Smooth muscle cell (in vitro differentiated cells): ENCODE measurements around the gene TLE5. TPM values are rescaled to one million over a fixed set of nuclear protein-coding genes. Genes with fewer than 3 reads are reported as not detected.

Experiments used
- DNase-seq: peaks from one replicate; lab custom pipeline; 2025; ENCODE audit not compliant: unreplicated experiment; lab: John Stamatoyannopoulos, UW
- H2AFZ ChIP-seq: fragments of 200-600 bp; sonication (generic); 2 replicates; pipeline ENCODE4 v1.6.0; 2016; ENCODE audit warnings: antibody characterized with exemption, low read depth, mild to moderate bottlenecking
- H3F3A ChIP-seq: fragments of 200-600 bp; sonication (generic); 2 replicates; pipeline ENCODE4 v1.6.0; 2017; ENCODE audit warnings: antibody characterized with exemption, low read depth
- H3K27ac ChIP-seq: fragments of 200-600 bp; sonication (generic); 2 replicates; pipeline ENCODE4 v1.5.1; 2016; ENCODE audit warnings: low read depth, mild to moderate bottlenecking
- H3K27me3 ChIP-seq: fragments of 200-600 bp; sonication (generic); 2 replicates; pipeline ENCODE4 v1.6.1; 2016; ENCODE audit warnings: low read depth, mild to moderate bottlenecking
- H3K36me3 ChIP-seq: fragments of 200-600 bp; sonication (generic); 2 replicates; pipeline ENCODE4 v1.5.1; 2016; ENCODE audit warnings: low read depth
- H3K4me1 ChIP-seq: fragments of 200-600 bp; sonication (generic); 2 replicates; pipeline ENCODE4 v1.5.1; 2016; ENCODE audit warnings: low read depth
- H3K4me2 ChIP-seq: fragments of 200-600 bp; sonication (generic); 2 replicates; pipeline ENCODE4 v1.6.0; 2016; ENCODE audit warnings: mild to moderate bottlenecking
- H3K4me3 ChIP-seq: fragments of 200-600 bp; sonication (generic); 2 replicates; pipeline ENCODE4 v1.5.1; 2016; ENCODE audit warnings: mild to moderate bottlenecking
- H3K79me2 ChIP-seq: fragments of 200-600 bp; sonication (generic); 2 replicates; pipeline ENCODE4 v1.6.0; 2016; ENCODE audit warnings: low read depth, mild to moderate bottlenecking
- H3K9ac ChIP-seq: fragments of 200-600 bp; sonication (generic); 2 replicates; pipeline ENCODE4 v1.6.0; 2016; ENCODE audit warnings: low read depth
- H3K9me3 ChIP-seq: fragments of 200-600 bp; sonication (generic); replicated peaks from 2 replicates; pipeline ENCODE4 v1.5.1; 2016; ENCODE audit warnings: low read depth
- H4K20me1 ChIP-seq: fragments of 200-600 bp; sonication (generic); 2 replicates; pipeline ENCODE4 v1.6.0; 2016; ENCODE audit warnings: low read depth
- WGBS: methylation state at CpG from one replicate; pipeline ENCODE4 v1.1.7; 2016; ENCODE audit warnings: low lambda C conversion rate; 5-methylcytosine and 5-hydroxymethylcytosine counted together
- polyA plus RNA-seq: library from polyadenylated mRNA; unstranded; fragments of >200 nt; fragmentation: Nextera tagmentation; extraction: Ambion mirVana; gene quantifications from 2 replicates; pipeline ENCODE4 v1.2.1, GENCODE V29; 2016
- total RNA-seq: library from RNA; depleted of rRNA; stranded (reverse); fragments of >200 nt; gene quantifications from 2 replicates; pipeline ENCODE4 v1.2.3, GENCODE V29; 2014
- TF ChIP-seq, protein P1 (sequence below): fragments of 200-600 bp; sonication (generic); IDR thresholded peaks from 2 replicates; pipeline ENCODE4 v1.5.1; 2017; ENCODE audit warnings: borderline replicate concordance, mild to moderate bottlenecking, antibody characterized with exemption; ENCODE audit not compliant: insufficient read depth, poor library complexity, severe bottlenecking

The TLE5 gene
- total and polyA plus RNA-seq, 2 experiments from 2014 or later, result 146 to 274 TPM

DNA sequence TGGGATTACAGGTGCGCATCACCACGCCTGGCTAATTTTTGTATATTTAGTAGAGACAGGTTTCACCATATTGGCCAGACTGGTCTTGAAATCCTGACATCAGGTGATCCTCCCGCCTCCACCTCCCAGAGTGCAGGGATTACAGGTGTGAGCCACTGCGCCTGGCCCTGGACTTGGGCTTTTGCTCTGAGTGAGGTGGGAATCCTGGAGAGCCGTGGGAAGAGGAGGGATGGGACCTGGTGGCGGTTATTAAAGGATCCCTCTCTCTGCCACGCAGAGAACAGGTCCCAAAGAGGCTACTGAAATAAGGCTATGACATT lies 1.7 kb upstream of the TLE5 start:
- no peaks in the 10 kb centered on the region for H3K27me3 ChIP-seq
- H4K20me1 ChIP-seq, result peaks cover 20% of the 10 kb centered on the region
- no peaks in the 10 kb centered on the region for H3K36me3 ChIP-seq
- no peak overlapping the region for H3K4me2 ChIP-seq
- no peaks in the 10 kb centered on the region for H3F3A ChIP-seq
- 97% methylated on average over 7 of the region's 7 CpGs for WGBS
- TF ChIP-seq, protein P1, sequence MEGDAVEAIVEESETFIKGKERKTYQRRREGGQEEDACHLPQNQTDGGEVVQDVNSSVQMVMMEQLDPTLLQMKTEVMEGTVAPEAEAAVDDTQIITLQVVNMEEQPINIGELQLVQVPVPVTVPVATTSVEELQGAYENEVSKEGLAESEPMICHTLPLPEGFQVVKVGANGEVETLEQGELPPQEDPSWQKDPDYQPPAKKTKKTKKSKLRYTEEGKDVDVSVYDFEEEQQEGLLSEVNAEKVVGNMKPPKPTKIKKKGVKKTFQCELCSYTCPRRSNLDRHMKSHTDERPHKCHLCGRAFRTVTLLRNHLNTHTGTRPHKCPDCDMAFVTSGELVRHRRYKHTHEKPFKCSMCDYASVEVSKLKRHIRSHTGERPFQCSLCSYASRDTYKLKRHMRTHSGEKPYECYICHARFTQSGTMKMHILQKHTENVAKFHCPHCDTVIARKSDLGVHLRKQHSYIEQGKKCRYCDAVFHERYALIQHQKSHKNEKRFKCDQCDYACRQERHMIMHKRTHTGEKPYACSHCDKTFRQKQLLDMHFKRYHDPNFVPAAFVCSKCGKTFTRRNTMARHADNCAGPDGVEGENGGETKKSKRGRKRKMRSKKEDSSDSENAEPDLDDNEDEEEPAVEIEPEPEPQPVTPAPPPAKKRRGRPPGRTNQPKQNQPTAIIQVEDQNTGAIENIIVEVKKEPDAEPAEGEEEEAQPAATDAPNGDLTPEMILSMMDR, result no peak
- no peak overlapping the region for H3K9ac ChIP-seq
- no peaks in the 10 kb centered on the region for H3K9me3 ChIP-seq
- no peak overlapping the region for H3K27ac ChIP-seq
- no peak for DNase-seq
- no peak overlapping the region for H3K4me3 ChIP-seq
- no peaks in the 10 kb centered on the region for H3K4me1 ChIP-seq
- H2AFZ ChIP-seq, result no peak overlapping the region
- peaks cover 7% of the 10 kb centered on the region for H3K79me2 ChIP-seq

DNA sequence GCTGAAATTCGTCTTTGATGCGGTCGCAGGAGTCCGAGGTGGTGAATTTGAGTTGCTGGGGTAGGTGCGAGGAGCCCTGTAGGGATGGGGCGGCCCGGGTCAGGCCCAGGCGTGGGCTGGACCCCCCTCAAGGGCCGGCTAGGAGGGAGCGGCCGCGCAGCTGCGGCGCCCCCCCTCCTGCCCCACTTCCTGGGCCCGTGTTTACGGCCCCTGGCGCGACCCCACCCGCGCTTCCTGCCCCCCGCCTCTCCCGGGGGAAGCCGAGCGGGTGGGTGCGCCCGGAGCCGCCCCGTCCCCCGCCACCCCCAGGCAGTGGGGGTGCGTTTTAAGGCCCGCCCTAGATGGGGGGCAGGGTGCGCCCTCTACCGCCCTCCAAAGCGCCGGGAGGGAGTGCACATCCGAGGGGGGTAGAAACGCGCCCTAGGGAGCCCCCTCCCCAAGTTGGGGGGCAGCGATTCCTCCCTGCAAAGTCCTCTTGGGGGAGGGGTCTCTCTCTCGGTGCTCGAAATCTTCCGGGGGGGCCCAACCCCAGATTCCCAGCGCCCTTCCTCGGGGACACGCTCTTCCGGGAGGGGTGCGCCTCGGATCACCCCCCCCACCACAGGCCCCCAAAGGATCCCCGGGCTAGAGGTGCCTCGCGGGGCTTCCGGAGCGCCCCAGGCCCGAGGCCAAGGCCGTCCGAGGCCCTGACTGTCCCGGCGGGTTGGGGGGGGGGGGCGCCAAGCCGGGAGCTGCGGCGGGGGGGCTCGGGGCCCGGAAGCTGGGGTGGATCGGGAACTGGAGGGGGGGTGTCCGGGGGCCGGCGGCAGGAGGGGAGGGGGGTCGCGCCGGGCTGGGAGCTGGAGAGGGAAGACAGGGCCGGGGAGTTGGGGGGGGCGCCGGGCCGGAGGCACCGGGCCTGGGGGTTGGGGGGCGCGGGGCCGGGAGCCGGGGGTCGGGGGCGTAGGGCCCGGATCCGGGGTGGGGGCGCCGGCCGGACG lies 823 bp downstream of the TLE5 start:
- no peak for DNase-seq
- peaks cover 7% of the 10 kb centered on the region for H3K79me2 ChIP-seq
- H3K4me1 ChIP-seq, result peaks cover 8% of the 10 kb centered on the region
- H3K9me3 ChIP-seq, result no peaks in the 10 kb centered on the region
- H3K27me3 ChIP-seq, result no peaks in the 10 kb centered on the region
- WGBS, result 5% methylated on average over 33 of the region's 88 CpGs
- peak overlapping the region; percentile 88 for H3K9ac ChIP-seq
- peak overlapping the region; percentile 28 for H3K27ac ChIP-seq
- peak overlapping the region; percentile 86 for H2AFZ ChIP-seq
- no peaks in the 10 kb centered on the region for H3K36me3 ChIP-seq
- peak overlapping the region; percentile 98 for H3K4me2 ChIP-seq
- H3K4me3 ChIP-seq, result peak overlapping the region; percentile 89
- H4K20me1 ChIP-seq, result peaks cover 45% of the 10 kb centered on the region
- no peaks in the 10 kb centered on the region for H3F3A ChIP-seq
- TF ChIP-seq, protein P1, result peak; percentile 29

DNA sequence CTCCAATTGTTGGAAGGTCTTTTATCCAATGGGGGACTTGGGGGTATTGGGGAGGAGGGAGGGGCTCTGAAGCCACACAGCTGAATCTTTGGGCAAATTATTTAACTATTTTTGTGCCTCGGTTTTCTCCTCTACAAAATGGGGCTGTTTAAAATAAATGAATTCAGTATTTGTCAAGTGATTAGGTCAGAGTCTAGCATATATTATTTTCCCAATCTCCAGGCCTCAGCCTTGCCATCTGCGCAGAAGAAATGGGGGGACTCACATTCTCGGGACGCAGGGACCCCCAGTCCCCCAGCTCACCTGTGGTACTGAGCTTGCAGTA lies 1.5 kb downstream of the TLE5 start:
- TF ChIP-seq, protein P1, result no peak

More for the DNA sequence above, 1.5 kb downstream of the TLE5 start:
- Histone ChIP-seq H3K9me3 (no peaks in the 10 kb centered on the region), H3K27ac (peak overlapping the region; percentile 28), H3K4me2 (peak overlapping the region; percentile 98), H3K79me2 (peaks cover 7% of the 10 kb centered on the region), H4K20me1 (peaks cover 49% of the 10 kb centered on the region), H3K4me3 (peak overlapping the region; percentile 89), H2AFZ (no peak overlapping the region), H3K4me1 (peaks cover 8% of the 10 kb centered on the region), H3F3A (no peaks in the 10 kb centered on the region), H3K36me3 (no peaks in the 10 kb centered on the region), H3K9ac (peak overlapping the region; percentile 88), H3K27me3 (no peaks in the 10 kb centered on the region)
- WGBS, result 78% methylated on average over 4 of the region's 4 CpGs
- DNase-seq, result no peak
